OCI-LY3 (cell line): ENCODE data around the gene SCUBE1.

Source experiments
- EZH2phosphoT487 ChIP-seq: fragments of 200-600 bp; shearing (Covaris generic); IDR thresholded peaks from 2 replicates; pipeline ENCODE4 v1.6.1; 2018; ENCODE audit warnings: antibody characterized with exemption, mixed run types, low read depth
- TF ChIP-seq, protein P1 (sequence below): fragments of 200-600, 300-600 bp; sonication (generic); IDR thresholded peaks from 2 replicates; pipeline ENCODE4 v1.5.1; 2014; ENCODE audit warnings: antibody characterized with exemption, low read length, low read depth

DNA sequence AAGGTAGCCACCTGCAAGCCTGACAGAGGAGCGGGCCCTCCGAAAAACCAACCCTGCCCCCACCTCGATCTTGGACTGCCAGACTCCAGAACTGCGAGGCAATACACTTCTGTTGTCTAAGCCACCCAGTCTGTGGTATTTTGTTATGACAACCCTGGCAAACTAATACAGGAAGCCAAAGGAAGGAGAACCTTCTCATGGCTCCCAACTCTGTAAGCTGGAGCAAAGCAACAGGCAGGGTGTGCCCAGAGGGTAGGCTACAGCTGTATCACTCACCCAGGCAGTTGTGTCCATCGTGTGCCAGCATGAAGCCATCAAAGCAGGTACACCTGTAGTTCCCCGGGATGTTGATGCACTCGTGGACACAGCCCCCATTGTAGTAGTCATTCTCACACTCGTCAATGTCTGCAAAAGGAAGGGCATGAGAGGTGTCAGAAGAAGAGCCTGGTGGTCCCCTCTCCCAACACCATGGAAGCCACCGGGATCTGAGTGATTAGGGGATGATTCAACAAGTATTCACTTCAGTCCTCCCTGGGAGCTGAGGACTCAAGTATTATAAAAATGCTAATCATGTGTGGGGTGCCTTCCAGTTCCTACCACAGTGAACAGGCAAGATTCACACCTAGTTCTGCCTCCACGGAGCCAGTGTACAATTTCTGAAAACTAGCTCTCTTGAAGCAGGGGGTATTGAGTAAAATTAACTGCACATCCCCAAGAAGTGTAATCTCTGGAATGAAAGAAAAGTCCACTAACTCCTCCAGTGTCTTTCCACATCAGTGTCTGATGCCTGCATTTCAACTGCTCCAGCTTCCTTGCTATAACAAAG, 23.3 kb downstream of the SCUBE1 start:
- TF ChIP-seq, protein P1, sequence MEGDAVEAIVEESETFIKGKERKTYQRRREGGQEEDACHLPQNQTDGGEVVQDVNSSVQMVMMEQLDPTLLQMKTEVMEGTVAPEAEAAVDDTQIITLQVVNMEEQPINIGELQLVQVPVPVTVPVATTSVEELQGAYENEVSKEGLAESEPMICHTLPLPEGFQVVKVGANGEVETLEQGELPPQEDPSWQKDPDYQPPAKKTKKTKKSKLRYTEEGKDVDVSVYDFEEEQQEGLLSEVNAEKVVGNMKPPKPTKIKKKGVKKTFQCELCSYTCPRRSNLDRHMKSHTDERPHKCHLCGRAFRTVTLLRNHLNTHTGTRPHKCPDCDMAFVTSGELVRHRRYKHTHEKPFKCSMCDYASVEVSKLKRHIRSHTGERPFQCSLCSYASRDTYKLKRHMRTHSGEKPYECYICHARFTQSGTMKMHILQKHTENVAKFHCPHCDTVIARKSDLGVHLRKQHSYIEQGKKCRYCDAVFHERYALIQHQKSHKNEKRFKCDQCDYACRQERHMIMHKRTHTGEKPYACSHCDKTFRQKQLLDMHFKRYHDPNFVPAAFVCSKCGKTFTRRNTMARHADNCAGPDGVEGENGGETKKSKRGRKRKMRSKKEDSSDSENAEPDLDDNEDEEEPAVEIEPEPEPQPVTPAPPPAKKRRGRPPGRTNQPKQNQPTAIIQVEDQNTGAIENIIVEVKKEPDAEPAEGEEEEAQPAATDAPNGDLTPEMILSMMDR: no peak
- TF ChIP-seq EZH2phosphoT487: no peak
